Activated T-cell treated with anti-CD3 and anti-CD28 coated beads, Interleukin-2, amount 50 U/mL, for 4 hours (primary cell): ENCODE data around the gene BEAN1. TPM values are rescaled to one million over a fixed set of nuclear protein-coding genes. Genes with fewer than 3 reads are reported as not detected.
A peak's percentile ranks its signal among the peaks of the same experiment; 100 is the strongest.

Experiments used
- ATAC-seq, 2 donors: fragments of 200-7000 bp; cut with Tn5 transposase; one replicate each; pipeline ENCODE4 v1.10.0; 2021
- DNase-seq: peaks from one replicate; pipeline ENCODE4 v3.0.0-alpha.2; 2020
- H3K27me3 Mint-ChIP-seq: one replicate; pipeline ENCODE4 v1.8.0; 2021; ENCODE audit warnings: low read depth, mixed read lengths
- H3K36me3 Mint-ChIP-seq: one replicate; pipeline ENCODE4 v1.8.0; 2022; ENCODE audit warnings: mixed read lengths; ENCODE audit not compliant: insufficient read depth
- H3K4me1 Mint-ChIP-seq: one replicate; pipeline ENCODE4 v1.8.0; 2021; ENCODE audit warnings: low read depth, mixed read lengths
- H3K4me3 Mint-ChIP-seq: one replicate; pipeline ENCODE4 v1.8.0; 2021; ENCODE audit warnings: mild to moderate bottlenecking, moderate library complexity, mixed read lengths
- H3K9me3 Mint-ChIP-seq: one replicate; pipeline ENCODE4 v1.8.0; 2021; ENCODE audit warnings: mixed read lengths
- total RNA-seq, 3 donors: library from RNA; stranded (reverse); gene quantifications; one replicate each; pipeline ENCODE4 v1.2.1, GENCODE V29; 2021

The BEAN1 gene
- total RNA-seq, 3 donors from 2014 or later = not detected

DNA sequence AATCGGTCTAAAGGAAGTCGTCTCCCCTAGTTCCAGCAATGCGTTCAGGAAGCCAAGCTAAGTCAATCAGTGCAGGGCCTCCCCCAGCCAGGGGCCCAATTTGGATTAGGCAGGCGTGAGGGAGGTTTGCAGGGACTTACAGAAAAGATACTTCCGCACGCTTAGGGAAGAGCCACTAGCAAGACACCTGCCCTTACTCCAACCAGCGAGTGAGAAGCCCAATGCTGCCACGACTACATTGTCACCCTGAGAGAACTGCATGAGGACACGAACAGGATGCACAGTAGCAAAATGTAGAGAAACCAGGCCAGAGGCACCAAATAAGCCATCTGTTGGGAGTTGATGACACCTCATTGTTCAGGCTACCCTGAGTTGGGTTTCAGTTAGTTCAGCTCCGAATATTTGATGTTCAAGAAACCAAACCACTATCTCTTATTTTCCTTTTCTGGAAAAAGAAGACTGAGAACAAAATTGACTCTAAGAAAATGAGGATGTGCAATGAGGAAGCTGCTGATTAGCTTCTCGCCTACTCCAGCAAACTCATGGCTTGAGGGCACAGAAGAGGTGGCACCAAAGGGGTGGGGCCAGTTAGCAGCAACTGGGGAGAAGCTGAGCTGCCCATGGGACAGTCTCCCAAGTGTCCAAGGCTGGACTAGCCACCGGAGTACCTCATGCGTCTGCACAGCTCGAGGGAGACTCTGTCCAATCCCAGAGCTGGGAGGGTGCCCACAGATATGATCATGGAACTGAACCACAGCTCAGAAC is 93.5 kb downstream of the BEAN1 start:
- H3K4me3 Mint-ChIP-seq = no peak overlapping the region
- H3K36me3 Mint-ChIP-seq = no peaks in the 10 kb centered on the region
- no peaks in the 10 kb centered on the region for H3K9me3 Mint-ChIP-seq
- ATAC-seq (no peak), DNase-seq (no peak)
- H3K27me3 Mint-ChIP-seq = no peaks in the 10 kb centered on the region
- peaks cover 95% of the 10 kb centered on the region for H3K4me1 Mint-ChIP-seq

DNA sequence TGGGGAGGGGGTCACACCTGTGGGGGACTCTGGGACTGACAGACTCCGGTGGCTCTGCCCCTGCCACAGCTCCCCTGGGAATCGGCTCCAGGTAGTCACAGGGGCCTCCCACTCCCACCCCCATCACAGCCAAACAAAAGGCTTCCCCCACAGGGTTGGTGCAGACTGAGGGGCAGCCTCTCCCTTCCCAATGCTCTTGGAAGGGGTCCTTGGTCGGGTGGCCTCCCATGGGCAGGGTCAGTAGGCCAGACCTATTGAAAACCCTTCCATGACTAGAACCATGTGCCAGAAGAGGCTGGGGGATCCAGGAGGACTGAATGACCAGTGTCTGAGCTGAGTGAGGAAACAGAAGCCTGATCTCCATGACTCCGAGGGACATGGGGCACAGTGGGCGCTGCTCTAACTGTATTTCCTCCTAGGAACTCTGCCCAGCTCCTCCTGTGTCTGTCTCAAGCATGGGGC is 94.2 kb downstream of the BEAN1 start:
- no peaks in the 10 kb centered on the region for H3K9me3 Mint-ChIP-seq
- H3K4me1 Mint-ChIP-seq = peaks cover 94% of the 10 kb centered on the region
- DNase-seq (no peak), ATAC-seq (no peak)
- no peaks in the 10 kb centered on the region for H3K27me3 Mint-ChIP-seq
- H3K4me3 Mint-ChIP-seq = peak overlapping the region; percentile 67
- no peaks in the 10 kb centered on the region for H3K36me3 Mint-ChIP-seq

DNA sequence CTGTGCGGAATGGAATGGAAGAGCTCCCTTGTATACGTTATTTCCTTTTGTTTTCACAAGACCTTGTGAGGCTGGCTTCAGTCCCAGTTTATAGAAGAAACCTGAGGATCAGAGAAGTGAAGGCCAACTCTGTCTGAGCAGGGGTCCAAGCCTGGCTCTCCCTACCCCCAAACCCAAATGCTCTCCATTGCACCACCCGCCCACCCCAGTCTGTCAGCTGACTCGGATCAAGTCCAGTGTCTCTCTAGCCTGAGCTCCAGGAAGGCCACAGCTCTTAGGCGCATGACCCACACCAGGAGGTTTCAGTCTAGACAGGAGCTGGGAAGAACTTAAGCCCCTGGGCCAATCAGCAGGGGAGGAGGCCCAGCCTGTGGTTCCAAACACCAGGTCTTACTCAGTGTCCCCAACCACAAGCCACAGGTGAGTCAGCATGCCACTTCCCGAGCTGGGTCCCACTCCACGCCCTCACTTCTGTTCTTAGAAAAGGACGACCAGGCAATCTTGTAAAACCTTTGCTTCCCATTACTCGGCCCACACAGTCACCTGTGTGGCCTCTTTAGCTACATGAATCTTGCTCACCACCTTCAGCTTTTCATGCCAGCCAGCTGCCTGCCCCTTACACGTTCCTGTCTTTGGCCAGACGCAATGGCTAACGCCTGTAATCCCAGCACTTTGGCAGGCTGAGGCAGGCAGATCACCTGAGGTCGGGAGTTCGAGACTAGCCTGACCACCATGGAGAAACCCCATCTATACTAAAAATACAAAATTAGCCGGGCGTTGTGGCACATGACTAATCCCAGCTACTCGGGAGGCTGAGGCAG is 95.1 kb downstream of the BEAN1 start:
- ATAC-seq (peak; percentile 96), DNase-seq (peak; percentile 90)
- H3K9me3 Mint-ChIP-seq = no peaks in the 10 kb centered on the region
- H3K36me3 Mint-ChIP-seq = no peaks in the 10 kb centered on the region
- peaks cover 88% of the 10 kb centered on the region for H3K4me1 Mint-ChIP-seq
- no peaks in the 10 kb centered on the region for H3K27me3 Mint-ChIP-seq
- H3K4me3 Mint-ChIP-seq = peak overlapping the region; percentile 67

DNA sequence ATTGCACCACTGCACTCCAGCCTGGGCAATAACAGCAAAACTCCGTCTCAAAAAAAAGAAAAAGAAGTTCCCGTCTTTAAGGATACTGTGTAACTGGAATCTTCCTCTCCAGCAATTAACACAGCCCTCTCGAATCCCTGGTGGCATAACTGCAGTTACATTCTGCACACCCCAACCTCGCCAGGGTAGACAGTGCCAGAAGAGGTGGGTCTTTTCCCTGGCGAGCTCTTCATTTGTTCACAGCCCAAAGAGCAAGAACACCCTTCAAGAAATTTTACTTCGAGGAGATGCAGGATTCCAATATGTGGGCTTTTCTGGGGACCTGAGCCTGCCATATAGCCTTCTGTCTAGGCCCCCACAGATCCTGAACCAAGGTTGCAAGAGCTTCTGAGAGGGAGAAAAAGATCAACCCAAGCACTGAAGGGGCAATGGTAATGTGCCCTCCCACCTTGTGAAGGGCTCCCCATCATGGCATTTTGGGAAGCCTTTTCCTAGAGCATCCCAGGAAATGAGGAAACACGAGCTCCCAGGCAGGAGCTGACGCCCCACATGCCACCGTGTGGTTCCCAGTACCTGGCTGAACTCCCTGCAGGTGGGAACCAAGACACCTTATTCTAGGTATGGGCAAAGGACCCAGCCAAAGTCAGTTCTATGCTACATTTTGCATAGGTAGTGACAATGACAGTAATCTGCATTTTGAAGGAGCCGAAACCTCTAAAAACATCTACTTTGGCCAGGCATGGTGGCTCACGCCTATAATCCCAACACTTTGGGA is 95.9 kb downstream of the BEAN1 start:
- Mint-ChIP-seq H3K36me3 (no peaks in the 10 kb centered on the region), H3K9me3 (no peaks in the 10 kb centered on the region), H3K27me3 (no peaks in the 10 kb centered on the region), H3K4me3 (peak overlapping the region; percentile 29), H3K4me1 (peaks cover 80% of the 10 kb centered on the region)
- no peak for ATAC-seq
- no peak for DNase-seq

DNA sequence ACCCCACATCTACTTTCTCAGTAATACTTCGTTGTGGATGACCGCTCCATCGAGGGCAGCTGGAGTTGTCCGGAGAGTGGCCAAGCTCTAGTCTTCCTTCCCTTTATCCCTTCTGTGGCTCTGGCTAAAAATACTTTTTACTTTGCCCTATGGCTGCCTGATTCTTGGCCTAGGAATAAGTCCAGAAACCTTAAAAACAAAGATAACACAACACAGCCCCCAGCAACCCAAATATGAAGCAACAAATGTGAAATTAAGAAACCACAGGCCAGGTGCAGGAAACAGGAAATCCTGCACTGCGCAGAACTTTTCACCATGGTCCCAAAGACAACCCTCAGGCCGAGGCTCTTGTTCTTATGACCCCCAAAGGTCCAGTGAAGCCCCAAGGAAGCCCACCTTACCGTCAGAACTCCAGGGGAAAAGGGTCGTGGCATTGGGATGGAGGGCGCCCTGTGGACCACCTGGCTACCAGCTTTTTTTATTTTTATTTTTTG is 96.8 kb downstream of the BEAN1 start:
- DNase-seq = no peak
- Mint-ChIP-seq H3K36me3 (no peaks in the 10 kb centered on the region), H3K9me3 (no peaks in the 10 kb centered on the region), H3K4me3 (peak overlapping the region; percentile 29), H3K27me3 (no peaks in the 10 kb centered on the region), H3K4me1 (peaks cover 73% of the 10 kb centered on the region)
- no peak for ATAC-seq

DNA sequence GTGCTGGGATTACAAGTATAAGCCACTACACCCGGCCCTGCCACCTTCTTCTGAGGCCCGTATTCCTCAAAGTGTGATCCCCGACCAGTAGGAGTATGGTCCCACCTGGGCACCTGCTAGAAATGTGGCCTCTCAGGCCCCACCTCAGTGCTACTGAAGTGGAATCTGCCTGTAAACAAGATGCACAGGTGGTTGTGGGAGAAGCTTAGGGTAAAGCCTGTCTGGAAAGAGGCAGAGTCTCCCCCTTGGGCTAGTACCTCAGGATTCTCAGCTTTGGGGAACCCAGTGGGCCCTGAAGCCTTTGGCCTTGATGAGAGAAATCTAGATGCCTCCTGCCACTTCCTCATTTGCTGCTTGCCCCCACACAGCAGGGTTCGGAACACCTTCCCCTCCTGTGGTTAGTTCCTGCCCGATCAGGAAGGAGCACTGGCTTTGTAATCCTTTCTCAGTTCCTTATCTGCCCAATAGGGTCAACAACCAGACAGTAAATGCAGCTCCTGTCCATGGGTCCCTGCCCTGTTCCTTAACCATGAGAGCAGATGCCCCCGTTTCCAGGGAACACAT is 97.6 kb downstream of the BEAN1 start:
- DNase-seq (no peak), ATAC-seq (no peak)
- H3K36me3 Mint-ChIP-seq = no peaks in the 10 kb centered on the region
- peaks cover 69% of the 10 kb centered on the region for H3K4me1 Mint-ChIP-seq
- no peaks in the 10 kb centered on the region for H3K27me3 Mint-ChIP-seq
- no peak overlapping the region for H3K4me3 Mint-ChIP-seq
- no peaks in the 10 kb centered on the region for H3K9me3 Mint-ChIP-seq

DNA sequence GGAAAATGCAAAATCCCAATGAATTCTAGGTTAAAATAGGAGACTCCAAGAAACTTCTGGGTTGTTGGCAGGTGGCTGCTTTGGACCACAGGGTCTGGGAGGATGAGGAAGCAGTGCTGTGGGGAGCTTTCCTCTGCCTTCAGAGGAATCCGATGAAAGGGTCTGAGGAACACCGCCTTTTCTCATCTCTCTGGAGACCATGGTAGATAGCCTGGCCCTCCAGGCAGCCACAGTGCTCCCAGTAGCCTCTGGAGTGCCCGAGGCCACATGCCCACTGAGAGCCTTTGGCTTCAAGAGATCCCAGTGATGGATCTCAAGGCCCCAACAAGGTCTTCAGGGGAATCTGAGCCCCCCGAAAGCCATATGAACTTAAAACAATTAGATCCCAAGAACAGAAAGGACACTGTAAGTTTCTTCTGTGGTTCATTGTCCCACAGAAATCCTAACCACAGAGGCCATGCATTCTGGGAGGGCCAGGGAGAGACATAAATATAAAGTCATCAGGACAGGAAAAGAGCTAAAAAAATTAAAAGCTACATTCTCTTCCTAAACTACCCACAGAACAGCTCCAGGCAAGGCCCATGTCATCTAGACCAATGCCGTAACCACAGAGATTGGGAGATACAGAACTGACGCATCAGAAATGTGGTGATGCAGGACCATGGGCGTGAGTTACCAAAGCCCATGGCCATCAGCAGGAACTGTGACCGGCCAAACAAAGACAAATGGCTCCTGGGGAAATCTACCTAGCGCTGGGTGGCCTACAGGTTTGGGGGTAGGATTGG is 98.5 kb downstream of the BEAN1 start:
- H3K9me3 Mint-ChIP-seq = no peaks in the 10 kb centered on the region
- H3K36me3 Mint-ChIP-seq = no peaks in the 10 kb centered on the region
- peaks cover 63% of the 10 kb centered on the region for H3K4me1 Mint-ChIP-seq
- no peaks in the 10 kb centered on the region for H3K27me3 Mint-ChIP-seq
- ATAC-seq (no peak), DNase-seq (no peak)
- H3K4me3 Mint-ChIP-seq = no peak overlapping the region

DNA sequence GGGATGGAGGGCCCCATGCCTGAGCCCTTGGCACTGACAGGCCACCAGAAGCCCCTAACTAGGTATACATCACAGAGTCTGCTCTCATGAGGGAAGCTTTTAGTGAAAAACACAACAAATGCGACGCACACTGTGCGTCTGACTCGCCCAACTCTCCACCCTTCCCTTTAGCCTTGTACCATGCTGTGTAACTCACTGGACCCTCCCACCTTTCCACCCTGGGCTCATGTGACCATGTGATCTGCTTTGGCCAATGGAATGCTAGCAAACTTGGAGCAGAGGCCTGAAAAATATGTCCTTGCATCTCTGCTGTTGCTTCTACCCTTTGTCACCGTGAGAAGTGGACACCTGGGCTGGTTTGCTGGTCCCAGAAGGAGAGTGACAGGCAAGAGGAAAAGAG is 101.2 kb downstream of the BEAN1 start:
- Mint-ChIP-seq H3K9me3 (no peaks in the 10 kb centered on the region), H3K4me1 (peaks cover 36% of the 10 kb centered on the region), H3K36me3 (no peaks in the 10 kb centered on the region), H3K4me3 (no peak overlapping the region), H3K27me3 (no peaks in the 10 kb centered on the region)
- DNase-seq = no peak
- ATAC-seq = no peak

DNA sequence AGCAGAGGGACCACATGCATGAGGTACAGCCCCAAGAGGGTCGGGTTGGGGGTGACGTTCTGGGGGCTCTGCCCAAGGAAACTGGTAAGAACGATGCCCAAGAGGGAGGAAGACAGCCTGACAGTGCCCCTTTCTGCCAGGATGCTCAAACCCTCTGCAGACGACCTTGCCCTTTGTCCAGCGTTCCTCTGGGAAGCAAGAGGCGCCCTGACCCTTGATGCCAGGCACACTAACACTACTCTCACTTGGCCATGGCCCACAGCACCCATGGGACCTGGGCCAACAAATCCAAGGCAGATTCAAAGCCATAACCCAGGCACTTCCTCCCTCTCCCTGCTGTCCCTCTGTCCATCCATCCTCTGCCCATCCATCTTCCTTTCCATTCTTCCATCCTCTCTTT is 102.4 kb downstream of the BEAN1 start:
- H3K9me3 Mint-ChIP-seq = no peaks in the 10 kb centered on the region
- H3K4me3 Mint-ChIP-seq = no peak overlapping the region
- H3K27me3 Mint-ChIP-seq = no peaks in the 10 kb centered on the region
- no peak for DNase-seq
- no peak for ATAC-seq
- H3K4me1 Mint-ChIP-seq = peaks cover 26% of the 10 kb centered on the region
- H3K36me3 Mint-ChIP-seq = no peaks in the 10 kb centered on the region

Other genes with a start within 250 kb of the BEAN1 start
- under 1 TPM in 1 of 3 donors, not detected in 2; 0.13 TPM for gene CDH5, start 60.6 kb upstream of the BEAN1 start, total RNA-seq
- 1 to 10 TPM; 3.6 to 4.6 (median 3.8) TPM for gene TK2, start 122.8 kb downstream of the BEAN1 start, total RNA-seq
- 10 to 100 TPM; 52.4 to 63.6 (median 53.2) TPM for gene CKLF, start 125.3 kb downstream of the BEAN1 start, total RNA-seq
- 1 to 10 TPM; 1.4 to 3.1 (median 2.3) TPM for gene CMTM1, start 139.1 kb downstream of the BEAN1 start, total RNA-seq
- not detected for gene CMTM2, start 152.2 kb downstream of the BEAN1 start, total RNA-seq
- 10 to 100 TPM; 49.3 to 53.0 (median 51.4) TPM for gene CMTM3, start 177.4 kb downstream of the BEAN1 start, total RNA-seq